Neural progenitor cell (in vitro differentiated cells): ENCODE data around the gene NEU3. TPM values are rescaled to one million over a fixed set of nuclear protein-coding genes. Genes with fewer than 3 reads are reported as not detected.

Source experiments
- DNase-seq: peaks from one replicate; pipeline ENCODE4 v3.0.0-alpha.2; 2016; ENCODE audit warnings: low spot score
- H2AFZ ChIP-seq: fragments of 200-600 bp; sonication (generic); replicated peaks from 2 replicates; pipeline ENCODE4 v1.6.1; 2016; ENCODE audit warnings: antibody characterized with exemption
- H3F3A ChIP-seq: fragments of 200-600 bp; sonication (generic); 2 replicates; pipeline ENCODE4 v1.6.1; 2016; ENCODE audit warnings: antibody characterized with exemption, low read depth
- H3K27ac ChIP-seq: fragments of 200-600 bp; sonication (generic); 2 replicates; pipeline ENCODE4 v1.5.1; 2016; ENCODE audit warnings: mild to moderate bottlenecking
- H3K27me3 ChIP-seq: fragments of 200-600 bp; sonication (generic); 2 replicates; pipeline ENCODE4 v1.6.1; 2016; ENCODE audit warnings: mild to moderate bottlenecking, moderate library complexity
- H3K36me3 ChIP-seq: fragments of 200-600 bp; sonication (generic); 2 replicates; pipeline ENCODE4 v1.5.1; 2016
- H3K4me1 ChIP-seq: fragments of 200-600 bp; sonication (generic); 2 replicates; pipeline ENCODE4 v1.6.1; 2016; ENCODE audit warnings: mixed run types
- H3K4me2 ChIP-seq: fragments of 200-600 bp; sonication (generic); 2 replicates; pipeline ENCODE4 v1.6.1; 2016
- H3K4me3 ChIP-seq: fragments of 200-600 bp; sonication (generic); 2 replicates; pipeline ENCODE4 v1.5.1; 2016
- H3K79me2 ChIP-seq: fragments of 200-600 bp; sonication (generic); 2 replicates; pipeline ENCODE4 v1.6.1; 2016; ENCODE audit warnings: low read depth
- H3K9ac ChIP-seq: fragments of 200-600 bp; sonication (generic); 2 replicates; pipeline ENCODE4 v1.6.1; 2016
- H3K9me3 ChIP-seq: fragments of 200-600 bp; sonication (generic); 2 replicates; pipeline ENCODE4 v1.5.1; 2016; ENCODE audit warnings: low read depth
- H4K20me1 ChIP-seq: fragments of 200-600 bp; sonication (generic); 2 replicates; pipeline ENCODE4 v1.6.1; 2016; ENCODE audit warnings: low read depth
- H3K27ac Mint-ChIP-seq: 3 replicates; pipeline ENCODE4 v1.8.0; 2021; ENCODE audit warnings: mixed read lengths
- H3K27me3 Mint-ChIP-seq: 2 replicates; pipeline ENCODE4 v1.8.0; 2022; ENCODE audit warnings: low read depth, mild to moderate bottlenecking, inconsistent platforms, moderate library complexity, mixed read lengths; ENCODE audit not compliant: insufficient read depth
- H3K36me3 Mint-ChIP-seq: 3 replicates; pipeline ENCODE4 v1.8.0; 2021; ENCODE audit warnings: mixed read lengths
- H3K4me1 Mint-ChIP-seq: 3 replicates; pipeline ENCODE4 v1.8.0; 2021; ENCODE audit warnings: mixed read lengths
- H3K4me3 Mint-ChIP-seq: 3 replicates; pipeline ENCODE4 v1.8.0; 2021; ENCODE audit warnings: mild to moderate bottlenecking, moderate library complexity, mixed read lengths
- H3K9me3 Mint-ChIP-seq: 3 replicates; pipeline ENCODE4 v1.8.0; 2020; ENCODE audit warnings: mixed read lengths
- CTCF ChIP-seq: fragments of 200-600 bp; sonication (generic); IDR thresholded peaks from 2 replicates; pipeline ENCODE4 v1.5.1; 2017; ENCODE audit warnings: antibody characterized with exemption, mild to moderate bottlenecking
- EZH2 ChIP-seq: fragments of 200-600 bp; sonication (generic); IDR thresholded peaks from 2 replicates; pipeline ENCODE4 v1.6.1; 2017; ENCODE audit warnings: antibody characterized with exemption, mild to moderate bottlenecking, moderate library complexity
- EZH2phosphoT487 ChIP-seq: fragments of 200-600 bp; sonication (generic); IDR thresholded peaks from 2 replicates; pipeline ENCODE4 v1.6.1; 2017; ENCODE audit warnings: antibody characterized with exemption
- total RNA-seq: library from RNA; depleted of rRNA; stranded (reverse); fragments of >200 nt; gene quantifications from 2 replicates; pipeline ENCODE4 v1.2.3, GENCODE V29; 2015; ENCODE audit warnings: low replicate concordance

The NEU3 gene
- total RNA-seq, 1 donor from 2014 or later, result 12.4 TPM

GRCh38 chr11:74953451-74953850, 35.3 kb upstream of the NEU3 start:
- Histone ChIP-seq H3K36me3 (no peaks in the 10 kb centered on the region), H3K27me3 (no peaks in the 10 kb centered on the region), H3K4me3 (no peak overlapping the region), H2AFZ (no peak overlapping the region), H3K4me1 (peaks cover 5% of the 10 kb centered on the region), H3F3A (no peaks in the 10 kb centered on the region), H4K20me1 (peaks cover 33% of the 10 kb centered on the region), H3K9me3 (no peaks in the 10 kb centered on the region), H3K27ac (no peak overlapping the region), H3K4me2 (no peak overlapping the region), H3K79me2 (peaks cover 94% of the 10 kb centered on the region), H3K9ac (no peak overlapping the region)
- no peak for TF ChIP-seq CTCF
- no peak for TF ChIP-seq EZH2
- no peak for TF ChIP-seq EZH2phosphoT487
- H3K36me3 Mint-ChIP-seq, result peaks cover 22% of the 10 kb centered on the region
- peaks cover 17% of the 10 kb centered on the region for H3K4me1 Mint-ChIP-seq
- H3K27me3 Mint-ChIP-seq, result peaks cover 4% of the 10 kb centered on the region
- peaks cover 2% of the 10 kb centered on the region for H3K9me3 Mint-ChIP-seq
- no peak overlapping the region for H3K27ac Mint-ChIP-seq
- DNase-seq, result no peak
- H3K4me3 Mint-ChIP-seq, result no peak overlapping the region

- peaks cover 100% of the 10 kb centered on the region for H3K79me2 ChIP-seq
- H3K4me1 Mint-ChIP-seq, result peaks cover 16% of the 10 kb centered on the region
- H3K36me3 ChIP-seq, result no peaks in the 10 kb centered on the region
- no peaks in the 10 kb centered on the region for H3F3A ChIP-seq
- H3K4me1 ChIP-seq, result peaks cover 5% of the 10 kb centered on the region
- H3K9me3 Mint-ChIP-seq, result peaks cover 2% of the 10 kb centered on the region
- no peak overlapping the region for H2AFZ ChIP-seq
- no peak overlapping the region for H3K4me2 ChIP-seq
- H3K4me3 ChIP-seq, result no peak overlapping the region
- no peaks in the 10 kb centered on the region for H3K27me3 ChIP-seq
- no peaks in the 10 kb centered on the region for H3K9me3 ChIP-seq
- TF ChIP-seq CTCF (no peak), EZH2phosphoT487 (no peak), EZH2 (no peak)
- H3K27ac Mint-ChIP-seq, result no peak overlapping the region
- no peak overlapping the region for H3K4me3 Mint-ChIP-seq
- H3K27ac ChIP-seq, result no peak overlapping the region
- no peak overlapping the region for H3K9ac ChIP-seq
- H3K27me3 Mint-ChIP-seq, result peaks cover 2% of the 10 kb centered on the region
- peaks cover 40% of the 10 kb centered on the region for H4K20me1 ChIP-seq
- peaks cover 25% of the 10 kb centered on the region for H3K36me3 Mint-ChIP-seq
- no peak for DNase-seq
Measured at GRCh38 chr11:74954199-74954598, 34.5 kb upstream of the NEU3 start.

- no peak for DNase-seq
- Histone ChIP-seq H3K4me3 (no peak overlapping the region), H3F3A (no peaks in the 10 kb centered on the region), H3K79me2 (peaks cover 100% of the 10 kb centered on the region), H3K9ac (no peak overlapping the region), H3K27ac (no peak overlapping the region), H3K9me3 (no peaks in the 10 kb centered on the region), H2AFZ (no peak overlapping the region), H3K36me3 (no peaks in the 10 kb centered on the region), H3K27me3 (no peaks in the 10 kb centered on the region), H4K20me1 (peaks cover 63% of the 10 kb centered on the region), H3K4me2 (no peak overlapping the region), H3K4me1 (no peaks in the 10 kb centered on the region)
- Mint-ChIP-seq H3K27me3 (no peaks in the 10 kb centered on the region), H3K36me3 (peaks cover 22% of the 10 kb centered on the region), H3K27ac (no peak overlapping the region), H3K4me1 (peaks cover 10% of the 10 kb centered on the region), H3K9me3 (peaks cover 2% of the 10 kb centered on the region), H3K4me3 (no peak overlapping the region)
- TF ChIP-seq EZH2phosphoT487 (no peak), CTCF (no peak), EZH2 (no peak)
Measured at GRCh38 chr11:74956397-74957015, 32.2 kb upstream of the NEU3 start.
